Fibroblast of villous mesenchyme (primary cell): ENCODE results near the gene VRK1. TPM values are rescaled to one million over a fixed set of nuclear protein-coding genes. Genes with fewer than 3 reads are reported as not detected.

ENCODE experiments used
- DNase-seq: peaks from one replicate; pipeline ENCODE4 v3.0.0-alpha.2; 2010; ENCODE audit warnings: low read depth
- H3K4me3 ChIP-seq: 2 replicates; pipeline ENCODE4 v1.5.1; 2011; ENCODE audit warnings: low read depth, mild to moderate bottlenecking, low read length
- CTCF ChIP-seq: IDR thresholded peaks from 2 replicates; pipeline ENCODE4 v1.5.1; 2012; ENCODE audit warnings: low read depth, mild to moderate bottlenecking, low read length; ENCODE audit not compliant: insufficient read depth
- total RNA-seq: library from RNA; depleted of rRNA; stranded (reverse); fragments of >200 nt; gene quantifications from 2 replicates; pipeline ENCODE4 v1.2.3, GENCODE V29; 2012

The VRK1 gene
- total RNA-seq, 1 donor, result 47.1 TPM

- H3K4me3 ChIP-seq, result no peak overlapping the region
- no peak for TF ChIP-seq CTCF
- DNase-seq, result no peak
Observed at GRCh38 chr14:96790186-96790585, 7.0 kb upstream of the VRK1 start.

- no peak for DNase-seq
- no peak for TF ChIP-seq CTCF
- no peak overlapping the region for H3K4me3 ChIP-seq
Observed at GRCh38 chr14:96790706-96791105, 6.5 kb upstream of the VRK1 start.

GRCh38 chr14:96792003-96792402 is 5.2 kb upstream of the VRK1 start:
- no peak for DNase-seq
- H3K4me3 ChIP-seq, result no peak overlapping the region
- TF ChIP-seq CTCF, result no peak

GRCh38 chr14:96792591-96792990 is 4.6 kb upstream of the VRK1 start:
- TF ChIP-seq CTCF, result no peak
- DNase-seq, result no peak
- H3K4me3 ChIP-seq, result no peak overlapping the region

GRCh38 chr14:96793547-96793946 is 3.6 kb upstream of the VRK1 start:
- DNase-seq, result no peak
- no peak for TF ChIP-seq CTCF
- H3K4me3 ChIP-seq, result no peak overlapping the region

GRCh38 chr14:96795109-96795828 is 1.9 kb upstream of the VRK1 start:
- no peak overlapping the region for H3K4me3 ChIP-seq
- DNase-seq, result no peak
- no peak for TF ChIP-seq CTCF
